HG02970 (cell line): ENCODE measurements around the gene ATP5F1B.
A peak's percentile ranks its signal among the peaks of the same experiment; 100 is the strongest.

Experiments used
- ATAC-seq: cut with Tn5 transposase; IDR thresholded peaks from one replicate; pipeline ENCODE4 v1.9.1; 2021; ENCODE audit warnings: mild to moderate bottlenecking, moderate library complexity, moderate number of reproducible peaks; ENCODE audit not compliant: unreplicated experiment, low FRiP score

The ATP5F1B gene

GRCh38 chr12:56645717-56646446 is at the start of gene ATP5F1B:
ATP5F1B (minus strand) TSS chr12:56645984; CDS start chr12:56645963, 21 bp downstream.
- ATAC-seq: peak; percentile 96

GRCh38 chr12:56694161-56694560 is 48.4 kb upstream of the ATP5F1B start:
- no peak for ATAC-seq

DNA sequence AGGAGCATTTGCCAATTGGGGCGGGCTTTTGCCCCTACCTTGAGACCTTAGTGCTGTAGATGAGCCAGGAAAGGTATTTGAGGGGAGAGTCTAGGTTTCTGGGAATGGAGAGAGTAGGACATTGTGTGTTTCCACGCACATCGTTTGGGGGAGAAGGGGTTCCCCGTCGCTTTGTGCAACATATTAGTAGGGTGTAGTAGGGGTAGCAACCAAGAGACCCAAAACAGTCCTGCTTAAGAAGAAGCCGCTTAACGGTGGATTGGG is 43.0 kb upstream of the ATP5F1B start:
- ATAC-seq: no peak

- peak; percentile 71 for ATAC-seq
Measured at GRCh38 chr12:56688129-56688845, 42.5 kb upstream of the ATP5F1B start, which contains the start of gene PTGES3. PTGES3 (minus strand) TSS chr12:56688284; CDS start chr12:56687999, 285 bp downstream.

DNA sequence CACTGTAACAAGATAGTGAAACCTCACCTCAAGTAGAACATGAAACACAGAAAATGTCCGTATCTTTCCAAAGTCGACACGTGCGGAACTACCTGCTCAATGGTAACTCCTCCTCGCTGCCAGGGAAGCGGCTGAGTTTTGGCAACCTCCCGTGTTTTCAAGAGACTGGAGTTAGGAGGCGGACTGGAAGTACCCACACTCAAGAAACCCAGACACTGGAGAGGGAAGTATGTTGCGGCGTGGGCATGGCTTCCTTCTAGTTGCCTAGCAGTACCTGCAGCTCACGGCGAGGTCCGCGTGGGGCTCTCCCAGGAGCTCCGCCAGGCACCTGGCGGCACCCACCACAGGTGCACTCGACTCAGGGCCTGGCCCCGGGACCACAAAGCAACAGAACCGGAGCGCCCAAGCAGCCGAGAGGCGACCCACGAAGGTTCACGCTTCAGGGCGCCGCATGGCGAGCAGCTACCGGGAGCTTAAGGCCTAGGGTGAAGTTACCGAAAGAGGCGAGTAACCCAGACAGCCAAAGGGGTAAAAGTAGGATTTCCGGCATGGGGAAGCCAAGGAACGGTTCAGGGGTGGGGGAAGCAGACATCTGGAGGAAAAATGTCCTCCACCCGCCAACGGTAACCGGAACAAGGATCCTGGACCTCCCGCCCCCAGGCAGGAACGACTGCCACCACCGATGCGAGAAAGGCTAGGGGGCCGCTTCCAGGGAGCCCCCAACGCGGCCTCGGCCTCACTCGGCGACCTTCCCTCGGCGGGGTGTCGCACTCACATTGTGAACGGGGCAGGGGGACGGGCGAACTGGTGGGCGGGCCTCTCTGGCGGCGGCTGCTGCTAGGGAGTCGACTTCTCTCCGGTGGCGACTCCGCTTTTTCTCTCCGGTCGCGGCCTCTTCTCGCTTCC is 41.7 kb upstream of the ATP5F1B start:
- peak; percentile 33 for ATAC-seq

- ATAC-seq: no peak
Measured at GRCh38 chr12:56684745-56685359, 39.1 kb upstream of the ATP5F1B start.

DNA sequence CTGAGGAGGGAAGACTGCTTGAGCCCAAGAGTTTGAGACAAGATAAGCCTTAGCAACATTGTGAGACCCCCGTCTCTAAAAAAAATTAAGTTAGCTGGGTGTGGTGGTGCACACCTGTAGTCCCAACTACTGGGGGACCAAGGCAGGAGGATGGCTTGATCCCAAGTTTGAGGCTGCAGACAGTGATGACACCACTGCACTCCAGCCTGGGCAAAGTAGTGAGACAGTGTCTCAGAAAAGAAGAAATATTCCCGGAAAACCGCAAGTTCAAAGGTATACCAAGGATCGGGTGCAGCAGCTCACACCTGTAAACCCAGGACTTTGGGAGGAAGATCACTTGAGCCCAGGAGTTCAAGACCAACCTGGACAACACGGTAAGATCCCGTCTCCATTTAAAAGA is 36.5 kb upstream of the ATP5F1B start:
- no peak for ATAC-seq

DNA sequence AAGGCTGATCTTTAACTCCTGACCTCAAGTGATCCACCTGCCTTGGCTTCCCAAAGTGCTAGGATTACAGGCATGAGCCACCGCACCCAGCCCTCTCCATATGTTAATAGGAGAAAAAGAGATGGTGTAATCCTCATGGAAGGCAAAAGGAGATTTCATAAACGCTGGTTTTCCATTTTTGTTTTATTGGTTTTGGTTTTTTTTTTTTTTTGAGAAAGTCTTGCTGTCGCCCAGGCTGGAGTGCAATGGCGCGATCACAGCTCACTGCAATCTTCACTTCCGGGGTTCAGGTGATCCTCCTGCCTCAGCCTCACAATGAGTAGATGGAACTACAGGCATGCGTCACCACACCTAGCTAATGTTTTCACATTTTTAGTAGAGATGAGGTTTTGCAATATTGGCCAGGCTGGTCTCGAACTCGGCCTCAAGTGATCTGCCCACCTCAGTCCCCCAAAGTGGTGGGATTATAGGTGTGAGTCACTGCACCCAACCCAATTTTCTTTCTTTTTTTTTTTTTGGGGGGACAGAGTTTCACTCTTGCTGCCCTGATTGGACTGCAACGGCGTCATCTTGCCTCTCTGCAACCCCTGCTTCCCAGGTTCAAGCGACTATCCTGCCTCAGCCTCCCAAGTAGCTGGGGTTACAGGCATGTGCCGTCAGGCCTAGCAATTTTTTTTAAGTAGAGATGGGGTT is 34.2 kb upstream of the ATP5F1B start:
- no peak for ATAC-seq

- ATAC-seq: no peak
Measured at GRCh38 chr12:56678852-56679251, 33.1 kb upstream of the ATP5F1B start.

DNA sequence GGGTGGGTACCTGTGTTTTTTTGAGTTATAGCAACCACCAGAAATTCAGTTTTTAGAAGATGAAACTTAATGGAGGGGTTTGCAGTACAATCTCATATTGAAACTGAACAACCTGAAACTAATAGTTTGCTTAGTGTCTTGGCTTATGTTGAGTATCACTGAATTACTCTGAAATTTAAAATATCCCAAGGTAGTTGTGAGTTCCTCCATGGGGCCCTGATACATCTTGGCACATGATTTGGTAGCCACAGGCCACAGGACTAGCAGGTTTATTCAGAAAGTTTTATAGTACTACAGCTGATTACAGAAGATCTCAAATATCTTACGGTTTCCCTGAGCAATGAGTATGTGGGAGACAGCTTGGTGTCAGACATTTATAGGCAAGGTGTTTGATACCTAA is 31.9 kb upstream of the ATP5F1B start:
- ATAC-seq: no peak

- ATAC-seq: no peak
Measured at GRCh38 chr12:56676851-56677580, 31.2 kb upstream of the ATP5F1B start.

GRCh38 chr12:56671608-56672007 is 25.8 kb upstream of the ATP5F1B start:
- ATAC-seq: no peak

DNA sequence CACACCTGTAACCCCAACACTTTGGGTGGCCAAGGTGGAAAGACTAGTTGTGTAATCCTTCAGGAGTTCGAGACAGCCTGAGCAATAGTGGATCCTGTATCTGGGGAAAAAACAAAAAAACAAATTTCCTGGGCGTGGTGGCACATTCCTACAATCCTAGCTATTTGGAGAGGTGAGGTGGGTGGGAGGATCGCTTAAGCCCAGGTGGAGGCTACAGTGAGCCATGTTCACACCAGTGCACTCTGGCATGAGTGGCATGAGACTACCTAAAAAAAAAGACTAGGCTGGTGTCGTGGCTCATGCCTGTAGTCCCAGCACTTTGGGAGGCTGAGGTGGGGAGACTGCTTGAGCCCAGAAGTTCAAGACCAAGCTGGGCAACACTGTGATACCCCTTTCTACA is 25.1 kb upstream of the ATP5F1B start:
- ATAC-seq: no peak

GRCh38 chr12:56668197-56668457 is 22.3 kb upstream of the ATP5F1B start:
- ATAC-seq: no peak

- no peak for ATAC-seq
Measured at GRCh38 chr12:56661979-56662638, 16.3 kb upstream of the ATP5F1B start.

DNA sequence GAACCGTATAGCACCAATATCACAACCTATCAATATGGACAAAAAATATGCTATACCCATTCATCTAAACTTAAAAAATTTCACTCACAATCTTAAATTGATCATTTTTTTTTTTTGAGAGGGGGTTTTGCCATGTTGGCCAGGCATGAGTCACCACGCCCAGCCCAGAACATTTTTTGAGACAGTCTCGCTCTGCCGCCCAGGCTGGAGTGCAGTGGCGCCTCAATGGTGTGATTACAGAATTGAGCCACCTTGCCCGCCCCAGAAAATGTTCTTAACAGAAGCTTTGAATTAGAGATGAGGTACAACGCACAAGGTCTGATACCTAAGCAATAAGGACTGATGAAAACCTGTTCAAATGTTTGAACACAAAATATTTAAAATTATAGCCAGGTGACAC is 15.8 kb upstream of the ATP5F1B start:
- ATAC-seq: no peak

DNA sequence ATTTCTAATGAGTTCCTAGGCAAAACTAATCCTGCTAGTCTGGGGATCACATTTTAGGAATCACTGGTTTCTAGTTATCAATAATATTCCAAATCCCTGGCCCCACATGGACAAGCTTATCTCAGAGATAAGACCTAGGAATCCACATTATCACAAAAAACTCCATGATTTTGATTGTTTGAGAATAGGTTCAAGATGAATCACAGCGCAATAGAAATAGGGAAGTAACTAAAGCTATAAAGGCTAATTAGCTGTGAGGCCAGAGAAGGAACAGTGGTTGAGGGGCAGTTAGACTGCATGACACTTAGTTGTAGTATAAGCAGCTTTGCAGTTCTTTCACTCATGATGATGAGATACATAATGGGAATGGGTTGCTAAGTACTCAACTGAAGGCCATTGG is 13.1 kb upstream of the ATP5F1B start:
- ATAC-seq: no peak

GRCh38 chr12:56657416-56658379 is 11.9 kb upstream of the ATP5F1B start:
- no peak for ATAC-seq
